EH (cell line): Measurements from ENCODE around the gene STEAP1.
"Not testable (repeated sequence)": the region's sequence is repeated elsewhere in the genome, so short reads cannot be mapped to it uniquely, and the experiment has no call there.

ENCODE experiments used
- DNase-seq: peaks from one replicate; pipeline ENCODE4 v3.0.0-alpha.2; 2015; ENCODE audit warnings: low read depth

STEAP1 gene

DNA sequence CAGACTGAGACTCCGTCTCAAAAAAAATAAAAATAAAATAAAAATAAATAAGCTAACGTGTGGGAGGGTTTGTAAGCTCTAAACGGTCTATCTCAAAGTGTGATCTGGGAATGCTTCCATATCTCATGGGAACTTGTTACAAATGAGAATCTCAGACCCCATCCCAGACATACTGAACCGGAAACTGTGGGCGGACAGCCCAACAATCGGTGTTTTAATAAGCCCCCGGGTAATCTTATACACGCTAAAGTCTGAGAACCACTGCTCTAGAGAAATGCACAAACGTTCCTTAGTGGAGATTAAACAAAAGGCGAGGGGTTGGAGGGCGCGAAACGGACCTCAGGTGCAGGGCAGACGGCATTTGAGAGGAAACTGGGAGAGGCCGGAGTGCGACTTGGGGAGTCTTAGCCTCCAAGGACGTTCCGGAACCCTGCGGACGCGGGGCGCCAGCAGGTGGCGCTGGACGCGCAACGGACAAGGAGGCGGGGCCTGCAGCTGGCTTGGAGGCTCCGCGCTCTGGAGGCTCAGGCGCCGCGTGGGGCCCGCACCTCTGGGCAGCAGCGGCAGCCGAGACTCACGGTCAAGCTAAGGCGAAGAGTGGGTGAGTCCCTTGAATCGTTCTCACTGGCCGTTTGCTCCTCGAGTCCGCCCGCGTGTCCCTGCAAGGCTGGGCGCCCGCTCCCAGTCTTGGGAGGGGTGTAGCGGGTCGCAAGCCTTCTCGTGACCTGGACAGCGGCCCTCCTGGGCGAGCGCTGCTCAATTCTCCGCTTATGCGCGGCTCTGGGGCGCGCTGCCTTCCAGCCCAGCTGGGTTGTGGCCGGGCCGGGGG lies at the start of gene STEAP1:
Gene STEAP1 (plus strand): TSS at position 527 of the 829 bp plus-strand sequence. CDS start 5,320 bp downstream, outside the sequence.
- DNase-seq: peak; percentile 83

DNA sequence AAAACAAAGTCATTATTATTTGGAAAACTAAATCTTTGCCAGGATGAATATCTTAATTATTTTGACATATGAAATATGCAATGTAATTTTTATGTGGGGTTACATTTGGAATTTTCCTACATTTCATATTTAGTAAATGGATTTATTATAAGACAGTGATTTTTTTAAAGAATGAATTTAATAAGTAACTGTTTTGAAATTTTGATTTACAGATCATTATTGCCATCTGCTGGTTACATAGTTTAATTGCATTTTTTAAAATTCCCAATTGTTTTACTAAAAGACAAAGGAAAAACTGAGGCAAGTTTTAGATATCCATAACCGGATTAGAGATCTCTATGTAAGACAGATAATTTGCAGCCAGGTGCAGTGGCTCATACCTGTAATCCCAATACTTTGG lies 39.3 kb upstream of the STEAP1 start:
- not testable (repeated sequence) for DNase-seq

DNA sequence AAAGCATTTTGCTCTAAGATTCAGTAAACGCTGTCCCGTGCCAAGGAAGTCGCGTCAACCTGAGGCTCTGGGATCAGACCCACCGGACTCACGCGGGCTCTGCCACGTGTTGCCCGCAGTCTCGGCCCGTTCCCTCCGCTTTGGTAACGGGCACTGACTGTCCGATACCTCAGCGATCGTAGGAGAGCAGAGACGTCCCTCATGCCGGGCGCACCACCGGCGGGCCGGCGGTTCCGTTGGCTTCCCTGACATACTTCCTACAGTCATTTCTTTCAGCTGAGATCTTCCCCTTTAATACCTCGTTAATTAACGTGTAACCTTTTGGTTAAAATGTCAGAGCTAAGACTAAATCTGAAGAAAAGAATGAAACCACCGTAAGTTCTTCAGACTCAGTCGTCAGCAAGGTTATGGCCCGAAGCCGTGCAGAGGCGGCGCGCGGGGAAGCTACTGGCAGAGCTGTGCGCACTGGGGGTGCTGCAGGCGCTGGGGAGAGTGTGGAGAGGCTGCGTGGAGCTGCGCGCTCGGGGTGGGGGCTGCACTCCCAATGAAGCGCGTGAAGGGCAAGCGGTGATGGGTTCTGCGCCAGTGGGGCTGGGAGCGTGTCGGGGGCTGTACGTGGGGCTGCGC lies 35.6 kb upstream of the STEAP1 start:
- DNase-seq: peak; percentile 7

DNA sequence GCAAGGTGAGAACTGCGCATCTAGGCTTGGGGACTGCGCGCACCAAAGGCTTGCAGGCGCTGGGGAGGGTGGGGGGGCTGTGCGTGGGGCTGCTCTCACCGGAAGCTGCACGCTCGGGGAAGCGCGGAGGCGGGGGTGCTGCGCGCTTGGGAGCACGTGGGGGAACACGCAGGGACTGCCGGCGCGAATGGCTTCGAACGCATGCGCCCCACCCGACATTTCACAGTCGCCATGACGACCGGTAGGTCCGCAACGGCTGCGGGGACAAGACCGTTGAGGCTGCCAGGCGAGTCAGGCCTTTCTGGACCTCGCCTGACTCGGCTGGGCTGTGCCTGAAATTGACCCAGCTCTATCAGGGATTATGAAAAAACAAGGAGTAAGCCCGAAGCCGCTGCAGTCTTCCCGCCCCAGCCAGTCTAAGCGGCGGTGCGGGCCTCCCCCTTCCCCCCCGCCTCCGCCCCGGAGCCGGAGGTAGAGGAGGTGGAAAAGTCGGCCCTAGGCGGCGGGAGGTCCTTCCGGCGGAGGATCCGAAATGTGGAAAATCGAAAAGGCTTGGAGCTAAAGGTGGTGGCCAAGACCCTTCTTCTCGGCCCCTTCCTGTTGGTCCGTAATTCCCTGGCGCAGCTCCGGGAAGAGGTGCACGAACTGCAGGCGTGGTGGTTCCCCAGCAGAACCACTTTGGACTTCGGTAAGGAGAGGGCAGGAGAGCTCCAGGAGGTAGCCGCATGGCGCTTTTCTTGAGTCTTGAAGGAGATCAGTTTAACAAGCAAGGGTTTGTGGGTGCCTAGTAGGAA lies 34.9 kb upstream of the STEAP1 start:
- DNase-seq: peak; percentile 10

DNA sequence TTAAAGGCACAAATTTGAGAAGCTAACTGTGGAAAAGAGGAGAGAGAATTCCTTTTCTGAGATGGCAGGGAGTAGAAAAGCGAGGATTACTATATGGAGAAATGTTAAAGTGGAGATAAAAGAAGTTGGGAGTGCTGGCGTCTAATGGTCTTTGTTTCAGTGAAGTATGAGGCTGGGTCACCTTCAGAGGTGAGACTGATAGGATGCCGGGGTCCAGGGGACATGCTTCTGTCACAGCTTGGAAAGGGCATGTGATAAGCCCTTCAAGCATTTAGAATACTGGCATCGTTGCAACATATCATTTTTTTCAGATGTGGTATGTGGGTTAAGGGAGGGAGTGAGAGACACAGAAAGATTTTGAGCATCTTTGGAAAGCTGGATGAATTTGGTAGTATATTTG lies 34.1 kb upstream of the STEAP1 start:
- not testable (repeated sequence) for DNase-seq

DNA sequence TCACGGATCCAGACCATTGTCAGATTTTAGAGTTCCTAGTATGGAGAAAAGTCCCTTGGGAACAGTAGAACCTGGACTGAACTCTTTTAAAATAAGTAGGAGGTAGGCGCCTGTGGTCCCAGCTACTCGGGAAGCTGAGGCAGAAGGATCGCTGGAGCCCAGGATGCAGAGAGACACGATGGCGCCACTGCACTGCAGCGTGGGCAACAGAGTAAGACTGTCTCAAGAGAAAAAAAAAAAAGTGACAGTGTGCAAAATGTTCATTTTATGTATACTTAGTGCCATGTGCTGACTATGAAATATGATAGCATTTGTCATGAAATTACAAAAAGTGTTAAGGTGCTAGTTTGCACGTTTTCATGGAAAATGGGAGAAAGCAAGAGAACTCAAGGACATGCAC lies 22.5 kb upstream of the STEAP1 start:
- not testable (repeated sequence) for DNase-seq

DNA sequence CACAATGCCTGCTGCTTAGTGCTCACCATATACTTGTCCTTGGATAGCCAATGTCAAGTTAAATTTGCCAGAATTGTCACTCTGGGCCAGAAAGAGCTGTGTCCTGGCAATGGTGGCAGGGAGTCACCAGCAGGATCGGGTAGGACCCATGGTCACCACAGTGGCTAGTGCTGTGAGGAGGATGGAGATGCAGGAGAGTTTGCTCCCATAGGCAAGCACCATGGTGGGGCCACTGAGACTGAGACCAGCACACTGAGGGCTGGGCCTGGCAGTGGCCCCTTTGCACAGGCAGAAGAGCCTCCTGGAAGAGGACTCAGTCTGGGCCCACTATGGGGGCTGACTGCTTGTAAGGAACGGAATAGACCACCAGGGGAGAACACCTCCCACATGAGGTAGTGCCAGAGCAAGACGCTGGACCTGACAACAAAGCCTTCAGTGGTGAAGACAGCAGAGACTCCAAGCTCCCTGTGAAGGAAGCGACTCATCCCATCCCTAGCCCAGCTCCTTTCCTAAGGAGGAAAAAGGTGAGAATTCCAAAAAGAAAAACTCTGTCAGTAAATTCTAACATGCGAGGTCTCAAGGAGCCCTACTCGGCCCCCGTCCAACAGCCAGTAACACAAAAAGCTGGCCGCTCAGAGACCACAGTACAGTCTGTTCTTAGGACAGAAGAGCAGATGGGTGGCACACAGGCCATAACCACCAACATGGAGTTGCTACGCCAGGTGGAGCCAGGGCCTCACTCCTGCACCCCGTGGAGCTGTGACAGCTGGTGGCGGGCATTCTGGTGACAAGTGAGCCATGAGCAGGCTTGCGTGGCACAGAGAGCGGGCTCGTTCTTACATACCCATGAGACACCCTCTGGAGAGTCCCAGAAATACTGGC lies 6.9 kb upstream of the STEAP1 start:
- DNase-seq: not testable (repeated sequence)

DNA sequence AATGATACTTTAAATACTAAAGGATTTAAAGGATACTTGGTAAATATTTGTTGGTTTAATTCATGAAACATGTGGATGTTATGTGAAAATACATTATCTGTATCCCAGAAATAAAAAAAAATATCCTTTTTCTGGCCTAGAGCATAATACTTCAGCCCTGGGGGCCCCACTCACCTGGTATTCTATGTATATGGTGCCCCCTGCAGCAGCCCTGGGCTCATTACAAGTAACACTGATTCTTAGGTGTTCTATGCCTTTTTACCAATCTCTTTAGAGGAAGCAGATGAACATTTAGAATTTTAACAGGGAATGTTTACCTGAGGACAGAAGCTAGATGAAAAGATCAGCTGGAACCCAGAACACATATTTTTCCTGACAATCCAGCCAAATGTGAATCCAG lies 4.8 kb upstream of the STEAP1 start:
- peak; percentile 21 for DNase-seq

DNA sequence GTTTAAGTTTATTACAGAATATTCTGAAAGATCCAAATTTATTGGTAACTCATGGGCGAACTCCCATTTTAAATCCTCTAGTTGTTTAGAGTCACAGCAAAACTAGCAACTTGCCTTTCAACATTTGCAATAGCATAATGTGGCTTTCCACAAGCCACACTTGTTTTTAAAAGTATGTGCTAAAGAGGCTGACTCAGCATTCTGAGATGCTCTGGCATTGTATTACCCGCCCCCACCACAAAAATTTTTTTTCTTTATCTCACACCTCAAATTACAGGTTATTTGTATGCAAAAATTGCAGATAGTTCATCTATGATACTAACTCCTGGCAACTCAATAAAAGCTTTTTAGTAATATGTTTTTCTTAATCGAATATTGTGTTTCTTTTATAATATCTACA lies 2.4 kb upstream of the STEAP1 start:
- not testable (repeated sequence) for DNase-seq

DNA sequence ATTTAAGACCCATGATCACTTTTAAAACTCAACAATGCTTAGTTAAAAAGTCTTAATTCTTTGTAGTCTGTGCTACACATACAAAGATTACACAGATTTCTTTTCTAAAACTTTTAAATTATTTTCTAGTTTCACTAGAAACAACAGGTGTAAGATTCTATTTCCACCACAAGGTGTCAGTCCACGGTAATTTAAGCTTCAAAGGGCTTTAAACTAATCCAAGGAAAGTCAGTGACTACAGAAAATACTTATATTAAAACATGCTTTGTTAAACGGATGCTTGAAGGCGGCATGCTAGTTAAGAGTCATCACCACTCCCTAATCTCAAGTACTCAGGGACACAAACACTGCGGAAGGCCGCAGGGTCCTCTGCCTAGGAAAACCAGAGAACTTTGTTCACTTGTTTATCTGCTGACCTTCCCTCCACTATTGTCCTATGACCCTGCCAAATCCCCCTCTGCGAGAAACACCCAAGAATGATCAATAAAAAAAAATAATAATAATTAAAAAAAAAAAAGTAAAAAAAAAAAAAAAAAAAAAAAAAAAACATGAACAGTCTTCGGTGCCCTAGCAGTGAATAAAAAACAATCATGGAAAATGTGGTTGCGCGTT lies 1.5 kb upstream of the STEAP1 start:
- DNase-seq: peak; percentile 67

DNA sequence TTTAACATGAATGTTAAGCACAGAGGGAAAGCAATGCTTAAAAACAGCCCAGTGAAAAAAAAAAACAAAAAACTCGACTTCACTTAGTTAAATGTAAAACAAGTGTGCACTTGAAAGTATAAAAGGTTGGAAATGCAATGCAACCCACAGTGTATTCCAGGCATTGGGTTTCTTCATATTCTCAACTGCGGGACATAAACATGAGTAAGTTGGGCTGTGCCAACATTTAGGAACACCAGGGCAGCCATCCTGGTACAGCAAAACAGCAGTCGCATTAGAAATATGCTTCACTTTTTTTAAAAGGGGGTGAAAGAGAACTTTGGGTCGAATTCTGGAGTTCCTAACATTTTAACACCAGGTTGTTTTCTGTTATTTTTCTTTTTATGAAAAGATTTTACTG lies 937 bp downstream of the STEAP1 start:
- DNase-seq: no peak

DNA sequence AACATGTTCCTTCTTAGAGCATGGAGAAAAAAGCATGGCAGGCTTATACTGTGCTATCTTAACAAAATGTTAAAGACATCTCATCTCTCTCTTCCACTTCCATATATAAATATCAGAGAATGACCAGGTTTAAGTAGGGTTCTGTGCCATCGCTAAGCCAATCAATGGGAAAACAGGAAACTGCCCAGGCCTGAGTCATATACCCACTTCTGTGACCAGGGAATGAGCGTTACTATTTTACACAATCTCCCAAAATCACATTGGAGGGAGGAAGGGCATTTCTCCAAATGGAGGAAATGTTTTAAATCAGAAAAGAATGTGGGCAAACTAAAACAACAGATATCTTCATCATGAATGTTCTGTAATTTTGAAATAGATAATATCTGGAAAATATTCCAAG lies 3.1 kb downstream of the STEAP1 start:
- peak; percentile 67 for DNase-seq

DNA sequence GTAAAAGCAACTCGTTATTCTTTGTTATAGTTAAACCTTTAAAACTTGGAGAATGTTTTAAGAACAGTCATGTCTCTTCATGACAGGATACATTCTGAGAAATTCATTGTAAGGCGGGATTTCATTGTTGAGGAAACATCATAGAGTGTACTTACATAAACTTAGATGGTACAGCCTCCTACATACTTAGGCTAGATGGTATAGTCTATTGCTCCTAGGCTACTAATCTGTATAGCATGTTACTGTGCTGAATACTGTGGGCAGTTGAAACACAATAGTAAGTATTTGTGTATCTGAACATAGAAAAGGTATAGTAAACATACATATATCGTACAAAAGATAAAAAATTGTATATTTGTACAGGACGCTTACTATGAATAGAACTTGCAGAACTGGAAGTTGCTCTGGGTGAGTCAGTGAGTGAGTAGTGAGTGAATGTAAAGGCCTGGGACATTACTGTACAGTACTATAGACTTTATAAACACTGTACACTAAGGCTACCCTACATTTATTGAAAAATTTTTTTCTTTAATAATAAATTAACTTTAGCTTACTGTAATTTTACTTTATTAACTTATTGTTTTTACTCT lies 3.6 kb downstream of the STEAP1 start:
- DNase-seq: peak; percentile 45

DNA sequence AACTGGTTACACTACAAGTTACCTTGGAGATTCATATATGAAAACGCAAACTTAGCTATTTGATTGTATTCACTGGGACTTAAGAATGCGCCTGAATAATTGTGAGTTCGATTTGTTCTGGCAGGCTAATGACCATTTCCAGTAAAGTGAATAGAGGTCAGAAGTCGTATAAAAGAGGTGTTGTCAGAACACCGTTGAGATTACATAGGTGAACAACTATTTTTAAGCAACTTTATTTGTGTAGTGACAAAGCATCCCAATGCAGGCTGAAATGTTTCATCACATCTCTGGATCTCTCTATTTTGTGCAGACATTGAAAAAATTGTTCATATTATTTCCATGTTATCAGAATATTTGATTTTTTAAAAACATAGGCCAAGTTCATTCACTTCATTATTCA lies 9.3 kb downstream of the STEAP1 start:
- DNase-seq: no peak

DNA sequence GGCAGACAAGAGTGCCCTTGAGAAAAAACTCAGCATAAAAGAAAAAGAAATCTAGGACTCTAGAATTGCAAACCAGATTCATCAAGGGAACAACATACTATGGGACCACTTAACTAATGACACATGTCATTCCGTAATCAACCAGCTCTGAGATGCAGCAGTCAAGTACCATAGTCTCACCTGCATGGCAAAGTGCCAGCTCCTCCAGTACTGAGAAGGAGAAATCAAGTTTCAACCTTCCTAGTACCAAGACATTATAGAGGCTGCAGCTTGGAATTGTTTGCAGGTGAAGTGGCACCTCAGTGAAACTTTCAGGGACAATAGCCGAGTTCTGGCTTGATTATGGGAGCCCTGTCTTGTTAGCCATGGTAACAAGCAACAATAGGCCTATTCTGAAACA lies 11.5 kb downstream of the STEAP1 start:
- DNase-seq: no peak

DNA sequence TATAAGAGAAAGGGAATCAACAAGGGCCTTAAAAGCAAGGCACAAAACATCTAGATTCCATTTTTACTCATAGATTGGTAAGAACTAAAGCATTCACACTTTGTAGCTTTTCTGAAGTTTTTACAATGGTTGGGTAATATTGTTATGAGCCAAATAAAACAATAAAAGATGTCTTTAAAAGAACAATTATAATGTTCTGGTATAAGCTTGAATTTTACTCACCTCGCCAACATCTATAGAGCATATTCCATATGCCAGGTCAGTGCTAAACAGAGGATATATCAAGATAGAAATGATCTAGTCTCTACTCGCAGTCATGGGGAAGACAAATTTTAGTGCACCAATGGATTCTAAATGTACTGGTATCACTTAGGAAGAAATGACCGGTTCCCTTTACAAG lies 11.9 kb downstream of the STEAP1 start:
- no peak for DNase-seq

DNA sequence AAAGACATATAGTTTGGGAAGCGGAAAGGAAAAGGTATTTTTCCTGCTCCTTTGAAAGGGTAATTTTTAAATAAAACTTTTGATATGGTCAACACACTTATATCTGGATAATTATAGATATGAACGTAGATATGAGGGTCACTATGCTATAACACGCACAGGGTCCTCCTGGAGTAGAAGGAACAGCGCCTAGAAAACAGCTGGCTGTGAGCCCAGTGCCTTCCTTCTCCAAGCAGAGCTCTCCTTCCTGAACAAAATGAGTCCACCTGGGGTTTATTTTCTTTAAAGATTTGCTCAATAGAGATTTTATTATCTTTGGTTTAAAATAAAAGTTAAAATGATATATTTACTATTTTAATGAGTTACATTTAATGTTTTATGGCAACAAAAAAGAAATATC lies 13.1 kb downstream of the STEAP1 start:
- no peak for DNase-seq

DNA sequence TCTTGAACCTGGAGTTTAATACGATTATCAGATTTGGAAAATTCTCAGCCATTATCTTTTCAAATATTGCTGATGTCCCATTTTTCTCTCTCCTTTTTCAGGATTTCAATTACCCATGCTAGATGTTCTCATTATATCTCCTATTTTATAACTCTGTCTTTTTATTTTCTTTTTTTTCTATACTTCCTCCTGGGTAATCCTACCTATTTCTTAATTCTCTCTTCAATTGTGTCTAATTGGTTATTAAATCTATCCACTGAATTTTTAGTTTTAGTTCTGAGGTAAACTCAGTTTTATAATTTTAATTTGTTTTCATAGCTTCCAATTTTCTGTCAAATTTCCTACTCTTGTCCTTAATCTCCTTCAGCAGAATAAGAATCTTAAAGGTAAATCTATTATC lies 15.6 kb downstream of the STEAP1 start:
- no peak for DNase-seq

DNA sequence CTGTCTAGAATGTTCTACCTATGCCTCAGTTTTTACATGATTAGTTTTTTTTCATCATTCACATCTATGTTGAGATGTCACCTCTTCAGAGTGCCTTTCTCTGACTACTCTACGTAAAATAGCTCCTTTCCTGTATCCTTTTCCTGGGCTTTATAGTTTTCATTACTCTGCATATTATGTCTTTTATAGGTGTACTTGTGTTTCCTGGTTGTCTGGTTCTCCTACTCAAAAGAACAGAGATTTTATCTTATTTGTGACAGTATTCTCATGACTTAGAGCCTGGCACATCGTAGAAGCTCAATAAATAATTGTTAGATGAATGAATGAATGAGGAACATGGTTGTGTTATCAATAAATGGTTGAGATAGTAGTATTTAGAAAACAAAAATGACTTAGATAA lies 17.9 kb downstream of the STEAP1 start:
- DNase-seq: no peak

DNA sequence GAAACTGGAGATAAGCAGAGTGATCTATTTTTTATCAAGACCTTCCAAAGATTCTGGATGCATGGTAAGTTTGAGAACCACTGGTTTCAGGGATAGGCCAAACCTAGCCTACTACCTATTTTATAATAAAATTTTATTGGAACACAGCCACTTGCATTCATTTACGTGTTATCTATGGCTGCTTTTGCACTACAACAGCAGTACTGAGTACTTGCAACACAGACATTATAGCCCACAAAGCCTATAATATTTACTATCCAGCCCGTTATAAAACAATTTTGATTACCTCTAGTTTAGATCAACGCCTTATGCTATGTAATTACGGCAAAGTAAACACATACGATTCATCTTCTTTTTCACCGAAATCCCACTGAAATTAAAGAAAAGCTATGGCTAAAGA lies 18.4 kb downstream of the STEAP1 start:
- DNase-seq: no peak
